Smooth muscle cell (in vitro differentiated cells): Measurements from ENCODE around the gene TEX35. TPM values are rescaled to one million over a fixed set of nuclear protein-coding genes. Genes with fewer than 3 reads are reported as not detected.
"Not testable (repeated sequence)": the region's sequence is repeated elsewhere in the genome, so short reads cannot be mapped to it uniquely, and the experiment has no call there.

Experiments used
- DNase-seq: peaks from one replicate; lab custom pipeline; 2025; ENCODE audit not compliant: unreplicated experiment; lab: John Stamatoyannopoulos, UW
- H2AFZ ChIP-seq: fragments of 200-600 bp; sonication (generic); 2 replicates; pipeline ENCODE4 v1.6.0; 2016; ENCODE audit warnings: antibody characterized with exemption, low read depth, mild to moderate bottlenecking
- H3F3A ChIP-seq: fragments of 200-600 bp; sonication (generic); 2 replicates; pipeline ENCODE4 v1.6.0; 2017; ENCODE audit warnings: antibody characterized with exemption, low read depth
- H3K27ac ChIP-seq: fragments of 200-600 bp; sonication (generic); 2 replicates; pipeline ENCODE4 v1.5.1; 2016; ENCODE audit warnings: low read depth, mild to moderate bottlenecking
- H3K27me3 ChIP-seq: fragments of 200-600 bp; sonication (generic); 2 replicates; pipeline ENCODE4 v1.6.1; 2016; ENCODE audit warnings: low read depth, mild to moderate bottlenecking
- H3K36me3 ChIP-seq: fragments of 200-600 bp; sonication (generic); 2 replicates; pipeline ENCODE4 v1.5.1; 2016; ENCODE audit warnings: low read depth
- H3K4me1 ChIP-seq: fragments of 200-600 bp; sonication (generic); 2 replicates; pipeline ENCODE4 v1.5.1; 2016; ENCODE audit warnings: low read depth
- H3K4me2 ChIP-seq: fragments of 200-600 bp; sonication (generic); 2 replicates; pipeline ENCODE4 v1.6.0; 2016; ENCODE audit warnings: mild to moderate bottlenecking
- H3K4me3 ChIP-seq: fragments of 200-600 bp; sonication (generic); 2 replicates; pipeline ENCODE4 v1.5.1; 2016; ENCODE audit warnings: mild to moderate bottlenecking
- H3K79me2 ChIP-seq: fragments of 200-600 bp; sonication (generic); 2 replicates; pipeline ENCODE4 v1.6.0; 2016; ENCODE audit warnings: low read depth, mild to moderate bottlenecking
- H3K9ac ChIP-seq: fragments of 200-600 bp; sonication (generic); 2 replicates; pipeline ENCODE4 v1.6.0; 2016; ENCODE audit warnings: low read depth
- H3K9me3 ChIP-seq: fragments of 200-600 bp; sonication (generic); replicated peaks from 2 replicates; pipeline ENCODE4 v1.5.1; 2016; ENCODE audit warnings: low read depth
- H4K20me1 ChIP-seq: fragments of 200-600 bp; sonication (generic); 2 replicates; pipeline ENCODE4 v1.6.0; 2016; ENCODE audit warnings: low read depth
- WGBS: methylation state at CpG from one replicate; pipeline ENCODE4 v1.1.7; 2016; ENCODE audit warnings: low lambda C conversion rate; 5-methylcytosine and 5-hydroxymethylcytosine counted together
- polyA plus RNA-seq: library from polyadenylated mRNA; unstranded; fragments of >200 nt; fragmentation: Nextera tagmentation; extraction: Ambion mirVana; gene quantifications from 2 replicates; pipeline ENCODE4 v1.2.1, GENCODE V29; 2016
- total RNA-seq: library from RNA; depleted of rRNA; stranded (reverse); fragments of >200 nt; gene quantifications from 2 replicates; pipeline ENCODE4 v1.2.3, GENCODE V29; 2014
- TF ChIP-seq, protein P1 (sequence below): fragments of 200-600 bp; sonication (generic); IDR thresholded peaks from 2 replicates; pipeline ENCODE4 v1.5.1; 2017; ENCODE audit warnings: borderline replicate concordance, mild to moderate bottlenecking, antibody characterized with exemption; ENCODE audit not compliant: insufficient read depth, poor library complexity, severe bottlenecking

Gene TEX35
- total and polyA plus RNA-seq, 2 experiments from 2014 or later = not detected

- Histone ChIP-seq H4K20me1 (no peaks in the 10 kb centered on the region), H3K27ac (no peak overlapping the region), H3K79me2 (no peaks in the 10 kb centered on the region), H3K4me2 (no peak overlapping the region), H3K27me3 (no peaks in the 10 kb centered on the region), H3F3A (no peaks in the 10 kb centered on the region), H3K9me3 (no peaks in the 10 kb centered on the region), H2AFZ (no peak overlapping the region), H3K9ac (no peak overlapping the region), H3K4me1 (no peaks in the 10 kb centered on the region), H3K4me3 (no peak overlapping the region), H3K36me3 (no peaks in the 10 kb centered on the region)
- no peak for DNase-seq
- TF ChIP-seq, protein P1, sequence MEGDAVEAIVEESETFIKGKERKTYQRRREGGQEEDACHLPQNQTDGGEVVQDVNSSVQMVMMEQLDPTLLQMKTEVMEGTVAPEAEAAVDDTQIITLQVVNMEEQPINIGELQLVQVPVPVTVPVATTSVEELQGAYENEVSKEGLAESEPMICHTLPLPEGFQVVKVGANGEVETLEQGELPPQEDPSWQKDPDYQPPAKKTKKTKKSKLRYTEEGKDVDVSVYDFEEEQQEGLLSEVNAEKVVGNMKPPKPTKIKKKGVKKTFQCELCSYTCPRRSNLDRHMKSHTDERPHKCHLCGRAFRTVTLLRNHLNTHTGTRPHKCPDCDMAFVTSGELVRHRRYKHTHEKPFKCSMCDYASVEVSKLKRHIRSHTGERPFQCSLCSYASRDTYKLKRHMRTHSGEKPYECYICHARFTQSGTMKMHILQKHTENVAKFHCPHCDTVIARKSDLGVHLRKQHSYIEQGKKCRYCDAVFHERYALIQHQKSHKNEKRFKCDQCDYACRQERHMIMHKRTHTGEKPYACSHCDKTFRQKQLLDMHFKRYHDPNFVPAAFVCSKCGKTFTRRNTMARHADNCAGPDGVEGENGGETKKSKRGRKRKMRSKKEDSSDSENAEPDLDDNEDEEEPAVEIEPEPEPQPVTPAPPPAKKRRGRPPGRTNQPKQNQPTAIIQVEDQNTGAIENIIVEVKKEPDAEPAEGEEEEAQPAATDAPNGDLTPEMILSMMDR = no peak
- 88% methylated on average over 10 of the region's 10 CpGs for WGBS
Measured at GRCh38 chr1:178500936-178501554, 11.9 kb upstream of the TEX35 start.

- H3K27ac ChIP-seq = no peak overlapping the region
- H3K79me2 ChIP-seq = no peaks in the 10 kb centered on the region
- no peaks in the 10 kb centered on the region for H3F3A ChIP-seq
- no peak overlapping the region for H3K4me2 ChIP-seq
- H3K9ac ChIP-seq = no peak overlapping the region
- no peak overlapping the region for H2AFZ ChIP-seq
- H3K9me3 ChIP-seq = no peaks in the 10 kb centered on the region
- TF ChIP-seq, protein P1 = peak; percentile 85
- H3K4me3 ChIP-seq = no peak overlapping the region
- H3K27me3 ChIP-seq = no peaks in the 10 kb centered on the region
- no peaks in the 10 kb centered on the region for H3K4me1 ChIP-seq
- DNase-seq = peak; percentile 31
- no peaks in the 10 kb centered on the region for H3K36me3 ChIP-seq
- WGBS = 12% methylated on average over 5 of the region's 5 CpGs
- no peaks in the 10 kb centered on the region for H4K20me1 ChIP-seq
Measured at GRCh38 chr1:178501705-178502329, 11.1 kb upstream of the TEX35 start.

DNA sequence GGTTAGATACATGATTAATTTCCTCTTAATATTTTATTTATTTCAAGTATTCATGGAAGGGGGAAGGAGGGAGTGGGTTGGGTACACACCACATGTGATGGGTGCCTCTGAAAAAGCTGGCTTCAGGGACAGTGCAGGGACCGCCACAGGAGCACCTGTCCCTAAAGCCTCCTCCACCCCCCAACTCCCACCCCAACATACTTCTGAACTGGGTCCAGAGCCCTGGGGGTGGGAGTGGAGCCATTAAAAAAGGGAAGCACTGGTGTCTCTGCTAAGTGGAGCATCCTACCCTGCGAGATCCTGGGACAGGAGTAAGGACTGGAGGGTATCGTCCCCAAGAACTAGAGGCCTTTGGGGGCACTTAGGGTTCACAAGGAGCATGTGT, 10.6 kb upstream of the TEX35 start:
- Histone ChIP-seq H3K27me3 (no peaks in the 10 kb centered on the region), H3K36me3 (no peaks in the 10 kb centered on the region), H3K27ac (no peak overlapping the region), H3K4me2 (no peak overlapping the region), H3K4me3 (no peak overlapping the region), H4K20me1 (no peaks in the 10 kb centered on the region), H3K4me1 (no peaks in the 10 kb centered on the region), H2AFZ (no peak overlapping the region), H3K9ac (no peak overlapping the region), H3K79me2 (no peaks in the 10 kb centered on the region), H3K9me3 (no peaks in the 10 kb centered on the region), H3F3A (no peaks in the 10 kb centered on the region)
- WGBS = 96% methylated on average over 3 of the region's 3 CpGs
- TF ChIP-seq, protein P1 = no peak
- no peak for DNase-seq

GRCh38 chr1:178502856-178503255, 10.1 kb upstream of the TEX35 start:
- Histone ChIP-seq H2AFZ (no peak overlapping the region), H3K27me3 (no peaks in the 10 kb centered on the region), H3K4me3 (no peak overlapping the region), H3K27ac (no peak overlapping the region), H3K79me2 (no peaks in the 10 kb centered on the region), H4K20me1 (no peaks in the 10 kb centered on the region), H3F3A (no peaks in the 10 kb centered on the region), H3K36me3 (no peaks in the 10 kb centered on the region), H3K9me3 (no peaks in the 10 kb centered on the region), H3K4me1 (no peaks in the 10 kb centered on the region), H3K9ac (no peak overlapping the region), H3K4me2 (no peak overlapping the region)
- 86% methylated on average over 5 of the region's 5 CpGs for WGBS
- TF ChIP-seq, protein P1 = no peak
- no peak for DNase-seq

DNA sequence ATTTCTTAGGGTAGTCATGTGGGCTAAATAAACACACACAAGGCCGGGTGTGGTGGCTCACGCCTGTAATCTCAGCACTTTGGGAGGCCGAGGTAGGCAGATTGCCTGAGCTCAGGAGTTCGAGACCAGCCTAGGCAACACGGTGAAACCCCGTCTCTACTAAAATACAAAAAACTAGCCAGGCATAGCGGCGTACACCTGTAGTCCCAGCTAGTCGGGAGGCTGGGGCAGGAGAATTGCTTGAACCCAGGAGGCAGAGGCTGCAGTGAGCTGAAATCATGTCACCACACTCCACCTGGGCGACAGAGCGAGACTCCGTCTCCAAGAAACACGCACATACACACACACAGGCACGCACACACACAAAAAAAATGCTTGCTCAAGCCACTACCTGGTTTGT, 9.6 kb upstream of the TEX35 start:
- not testable (repeated sequence) for H3K36me3 ChIP-seq, H3K27ac ChIP-seq, H3F3A ChIP-seq

More for the DNA sequence above, 9.6 kb upstream of the TEX35 start:
- H2AFZ ChIP-seq, H4K20me1 ChIP-seq, H3K79me2 ChIP-seq, DNase-seq, H3K4me3 ChIP-seq, H3K4me2 ChIP-seq, H3K9ac ChIP-seq, H3K4me1 ChIP-seq, H3K9me3 ChIP-seq, H3K27me3 ChIP-seq: not testable (repeated sequence)
- 91% methylated on average over 14 of the region's 14 CpGs for WGBS
